Raji (cell line): ENCODE data around the gene CD46.

Experiments
- POLR2A ChIP-seq: IDR thresholded peaks from 2 replicates; pipeline ENCODE4 v1.6.1; 2011; ENCODE audit warnings: low read depth, low read length, control low read depth; ENCODE audit not compliant: insufficient read depth

CD46 gene

DNA sequence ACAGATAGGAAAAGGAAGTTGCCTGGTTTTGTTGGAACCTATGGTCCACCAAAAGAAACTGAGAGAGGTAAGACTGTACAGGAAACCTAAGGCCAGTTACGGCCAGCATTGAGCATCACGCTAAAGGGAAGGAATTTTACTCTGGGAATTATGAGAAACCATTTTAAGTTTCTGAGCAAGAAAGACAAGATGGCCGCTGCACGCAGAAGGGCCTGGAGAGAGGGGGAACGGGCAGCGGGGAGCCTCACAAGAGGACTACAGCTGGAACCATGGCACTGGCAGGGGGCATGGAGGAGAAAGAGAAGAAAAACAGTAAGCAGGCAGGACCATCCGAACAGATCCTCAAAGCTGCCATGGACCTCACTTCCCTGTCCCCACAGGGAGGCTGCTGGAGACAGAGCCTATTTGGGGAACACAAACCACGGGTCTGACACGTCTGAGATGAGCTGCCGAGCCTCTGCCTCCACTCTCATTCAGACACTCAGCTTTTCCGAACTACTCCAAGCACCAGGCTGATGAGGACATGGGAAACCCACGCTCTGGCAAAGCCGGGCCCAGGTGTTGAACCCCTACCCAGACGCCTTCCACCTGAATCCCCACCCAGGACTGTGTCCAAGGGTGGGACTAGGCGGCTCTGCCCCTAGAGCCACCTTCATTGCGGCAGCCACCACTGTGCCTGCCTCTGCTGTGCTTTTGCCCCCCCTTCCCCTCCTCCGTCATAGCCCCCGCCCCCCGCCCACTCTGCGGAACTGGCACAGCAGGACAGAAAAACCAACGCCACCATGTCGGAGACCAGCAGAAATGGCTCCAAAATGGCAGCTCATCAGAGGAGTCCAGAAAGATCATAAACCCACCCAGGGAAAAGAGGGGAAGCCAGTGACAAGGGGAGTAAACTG is 69.0 kb downstream of the CD46 start:
- no peak for TF ChIP-seq POLR2A

DNA sequence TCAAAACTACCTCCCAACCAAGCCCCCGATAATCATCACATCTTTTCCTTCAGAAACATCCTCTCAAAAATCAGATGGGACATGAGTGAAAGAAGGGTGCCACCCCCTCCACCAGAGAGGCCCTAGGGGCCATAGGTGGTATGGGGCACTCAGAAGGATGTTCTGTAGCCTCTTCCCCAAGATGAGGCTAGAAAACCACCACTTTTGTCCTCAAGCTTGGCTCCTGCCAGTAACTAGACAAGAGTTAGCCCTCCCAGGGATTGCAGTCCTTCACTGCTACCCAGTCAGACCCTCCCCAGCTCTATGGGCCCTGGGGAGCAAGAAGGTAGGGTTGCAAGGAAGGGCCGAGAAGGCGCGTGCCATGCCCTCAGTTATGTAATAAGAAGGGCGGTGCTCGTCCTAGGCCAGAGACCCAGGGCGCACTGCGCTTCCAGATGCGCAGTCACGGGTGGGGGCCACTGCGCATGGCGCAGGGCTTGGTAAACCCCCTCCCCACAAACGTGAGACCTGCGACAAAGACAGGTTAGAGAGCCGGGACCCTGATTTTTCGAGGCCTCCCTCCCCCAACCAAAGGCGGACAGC is 69.7 kb downstream of the CD46 start:
- no peak for TF ChIP-seq POLR2A

DNA sequence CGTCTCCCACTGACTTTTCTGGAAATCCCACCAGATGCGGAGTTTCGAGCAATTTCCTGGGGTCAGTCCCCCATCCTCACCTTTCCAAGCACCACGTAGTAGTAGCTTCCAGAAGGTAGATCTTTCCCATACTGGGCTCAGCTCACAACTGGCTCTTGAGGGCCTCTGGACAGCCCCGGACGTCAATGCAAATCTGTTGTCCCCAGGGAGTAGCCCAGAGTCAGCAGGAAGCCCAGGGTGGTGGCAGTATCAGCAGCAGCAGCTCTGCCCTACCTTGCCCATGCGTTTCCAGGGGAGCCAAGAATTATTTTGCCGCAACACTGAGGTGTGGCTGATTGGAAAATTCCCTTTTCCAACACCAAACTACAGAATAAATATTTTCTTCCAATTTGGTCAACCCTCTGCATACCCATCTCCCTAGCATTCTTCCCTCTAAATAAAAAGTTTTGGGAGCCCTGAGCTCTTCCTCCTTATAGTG is 70.3 kb downstream of the CD46 start:
- TF ChIP-seq POLR2A, result 0 out of 2 replicates have a peak, but pooled peaks have one; percentile 38

DNA sequence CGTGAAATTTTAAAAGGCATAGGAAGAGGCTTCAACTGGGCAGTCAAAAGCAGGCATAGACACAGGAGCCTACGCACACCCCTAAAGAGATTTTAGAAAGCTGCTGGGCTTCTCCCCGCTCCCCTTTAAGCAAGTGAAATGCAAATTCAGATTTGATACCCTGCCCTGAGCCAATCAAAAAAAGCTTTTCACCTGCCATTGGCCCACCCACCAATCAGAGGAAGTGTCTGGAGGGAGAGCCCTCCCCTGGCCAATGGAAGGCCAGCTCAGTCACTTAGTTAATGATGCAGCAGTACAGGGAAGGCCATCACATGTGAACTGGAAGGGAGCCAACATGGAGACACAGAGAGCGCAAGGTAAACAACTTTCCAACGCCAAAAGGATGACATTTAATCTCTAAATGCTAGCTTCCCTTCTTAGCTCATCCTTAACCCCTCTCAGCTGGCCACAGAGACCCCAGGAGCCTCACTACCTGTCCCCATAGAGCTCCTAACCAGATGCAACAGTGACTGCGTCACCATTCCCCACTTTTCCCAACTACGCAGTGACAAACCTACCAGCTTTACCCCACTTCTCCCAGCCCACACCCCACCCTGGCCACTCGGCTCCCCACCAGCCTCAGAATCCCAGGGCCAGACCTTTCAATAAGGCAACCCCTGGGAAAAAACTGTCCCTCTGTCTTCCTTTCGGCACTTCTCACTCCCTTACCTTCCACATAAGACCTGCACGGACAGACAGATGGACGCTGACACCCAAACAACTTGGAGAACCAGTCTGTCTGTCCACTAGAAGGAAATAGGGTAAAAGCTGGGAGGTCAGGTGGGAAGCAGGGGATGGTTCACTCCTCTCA is 71.0 kb downstream of the CD46 start:
- peak; percentile 89 for TF ChIP-seq POLR2A

DNA sequence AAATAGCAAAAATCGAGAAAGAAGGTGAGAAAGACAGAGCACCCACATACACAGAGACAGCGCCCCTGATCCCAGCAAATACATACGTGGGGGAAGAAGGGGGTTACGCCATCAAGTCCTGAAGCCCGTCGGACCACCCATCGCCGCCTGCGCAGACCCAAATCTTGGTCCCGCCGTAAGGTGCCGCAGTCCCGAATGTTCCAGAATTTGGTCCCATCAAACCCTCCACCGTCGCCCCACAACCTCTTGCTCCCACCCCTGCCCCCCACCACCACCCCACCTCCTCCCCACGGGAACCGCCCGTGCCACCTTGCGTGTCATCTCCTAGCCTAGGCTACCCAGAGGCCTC is 71.7 kb downstream of the CD46 start:
- TF ChIP-seq POLR2A, result no peak

DNA sequence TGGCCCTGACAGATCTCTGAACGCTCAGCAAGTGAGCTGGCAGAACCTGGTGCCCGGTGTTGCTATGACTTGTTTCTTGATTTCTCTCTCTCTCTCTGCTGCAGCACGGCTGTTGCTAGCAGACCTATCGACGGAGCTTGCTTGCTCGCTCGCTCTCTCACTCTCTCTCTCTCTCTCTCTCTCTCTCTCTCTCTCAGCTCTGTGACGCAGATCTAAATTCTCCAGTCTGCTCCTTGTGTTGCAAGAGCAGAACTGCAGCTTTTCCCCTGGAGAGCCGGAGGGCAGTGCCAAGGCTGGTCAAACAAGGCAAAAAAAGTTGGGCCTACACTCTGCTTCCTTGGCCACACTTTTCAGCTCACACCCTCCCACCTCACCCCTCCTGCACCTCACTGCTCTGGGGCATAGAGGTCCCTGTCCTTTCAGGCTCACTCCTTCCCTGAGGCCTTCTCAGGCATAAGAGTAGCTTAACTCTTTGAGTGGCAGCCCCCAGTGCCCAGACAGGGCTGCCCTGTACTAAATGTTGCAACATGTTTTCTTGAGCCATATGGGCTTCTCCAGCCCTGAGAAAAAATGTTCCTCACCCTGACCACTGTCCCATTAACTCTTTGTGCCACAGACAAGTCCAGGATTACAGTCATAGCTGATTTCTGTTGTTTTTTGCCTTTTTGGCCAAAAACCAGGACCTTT is 72.2 kb downstream of the CD46 start:
- TF ChIP-seq POLR2A, result peak; percentile 65

DNA sequence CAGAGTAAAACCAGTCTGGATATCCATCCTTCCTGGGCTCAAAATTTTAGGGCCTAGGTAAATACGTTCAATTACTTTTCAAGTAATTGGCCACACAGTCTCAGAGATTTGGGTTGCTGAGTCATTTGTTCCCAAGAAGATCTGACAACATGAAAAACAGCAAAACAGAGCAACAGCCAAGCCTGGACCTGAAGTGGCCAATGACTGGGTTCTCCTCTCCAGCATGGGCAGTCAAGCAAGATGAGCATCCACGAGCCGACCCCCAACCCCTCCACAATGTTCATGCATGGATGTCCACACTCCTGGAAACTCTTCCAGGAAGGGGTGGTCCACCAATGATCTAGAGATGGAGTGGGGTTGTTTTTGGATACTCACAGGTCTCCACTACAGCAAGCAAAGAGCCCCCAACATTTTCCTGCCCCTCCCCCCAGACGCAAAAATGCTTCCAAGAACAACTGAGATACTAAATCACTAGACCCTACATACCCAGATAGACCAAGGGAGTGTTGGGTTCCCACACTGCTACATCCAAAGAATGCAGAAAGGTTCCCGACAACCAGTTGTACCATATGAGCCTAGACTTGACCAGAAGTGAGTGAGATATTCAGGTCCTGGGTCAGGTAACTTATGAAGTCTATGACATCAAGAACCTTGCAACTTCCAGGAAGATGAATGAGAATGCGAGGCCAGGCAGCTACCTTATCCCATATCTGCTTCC is 73.0 kb downstream of the CD46 start:
- TF ChIP-seq POLR2A, result no peak

DNA sequence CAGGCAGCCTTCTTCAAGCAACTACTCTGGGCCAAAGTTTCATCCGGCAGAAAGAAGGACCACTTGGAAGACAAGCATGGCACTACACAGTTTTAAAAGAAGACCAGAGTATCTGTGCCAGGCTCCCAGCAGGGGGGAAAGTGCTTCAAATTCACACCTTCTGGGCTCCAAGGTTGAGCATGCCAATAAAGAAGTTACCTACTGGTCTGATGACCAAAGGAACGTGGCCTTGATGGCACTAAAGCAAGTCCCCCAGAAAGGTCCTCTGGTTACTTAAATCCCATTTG is 73.5 kb downstream of the CD46 start:
- no peak for TF ChIP-seq POLR2A

DNA sequence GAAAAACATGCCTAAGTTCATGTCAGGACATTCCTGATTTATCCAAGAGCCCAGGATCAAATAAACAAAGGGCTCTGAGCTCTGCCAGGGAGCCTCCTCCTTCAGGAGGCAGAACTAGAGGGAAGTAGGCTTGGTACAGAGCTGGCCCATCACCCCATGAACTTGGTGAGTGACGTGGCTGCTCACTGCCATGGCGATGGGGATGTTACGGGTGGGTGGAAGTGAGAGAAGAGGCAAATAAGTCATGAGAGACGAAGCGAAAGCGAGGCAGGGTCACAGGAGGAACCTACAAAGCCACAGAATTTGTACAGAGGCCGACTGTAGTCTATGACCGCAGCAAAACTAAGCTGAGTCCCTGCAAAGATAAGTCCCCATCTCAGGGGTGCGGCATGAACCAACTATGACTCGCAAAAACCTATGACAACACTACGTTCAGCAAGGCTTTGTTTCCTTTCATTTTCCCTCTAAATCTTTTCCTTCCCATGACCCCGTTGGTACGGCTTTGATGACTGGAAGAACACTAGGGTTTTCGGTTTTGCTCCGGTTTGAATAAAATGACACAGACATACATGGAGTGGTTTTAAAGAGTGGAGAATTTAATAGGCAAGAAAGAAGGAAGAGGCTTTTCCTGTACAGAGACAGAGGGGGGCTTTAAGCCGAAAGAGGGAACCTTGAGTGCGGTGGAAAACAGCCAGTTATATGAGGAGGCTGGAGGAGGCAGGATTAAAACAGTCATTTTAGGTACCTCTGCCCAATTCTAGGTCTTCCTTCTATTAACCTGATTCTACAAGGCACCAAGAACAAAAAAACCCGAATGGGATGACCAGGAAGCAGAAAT is 74.1 kb downstream of the CD46 start:
- TF ChIP-seq POLR2A, result 0 out of 2 replicates have a peak, but pooled peaks have one; percentile 54

DNA sequence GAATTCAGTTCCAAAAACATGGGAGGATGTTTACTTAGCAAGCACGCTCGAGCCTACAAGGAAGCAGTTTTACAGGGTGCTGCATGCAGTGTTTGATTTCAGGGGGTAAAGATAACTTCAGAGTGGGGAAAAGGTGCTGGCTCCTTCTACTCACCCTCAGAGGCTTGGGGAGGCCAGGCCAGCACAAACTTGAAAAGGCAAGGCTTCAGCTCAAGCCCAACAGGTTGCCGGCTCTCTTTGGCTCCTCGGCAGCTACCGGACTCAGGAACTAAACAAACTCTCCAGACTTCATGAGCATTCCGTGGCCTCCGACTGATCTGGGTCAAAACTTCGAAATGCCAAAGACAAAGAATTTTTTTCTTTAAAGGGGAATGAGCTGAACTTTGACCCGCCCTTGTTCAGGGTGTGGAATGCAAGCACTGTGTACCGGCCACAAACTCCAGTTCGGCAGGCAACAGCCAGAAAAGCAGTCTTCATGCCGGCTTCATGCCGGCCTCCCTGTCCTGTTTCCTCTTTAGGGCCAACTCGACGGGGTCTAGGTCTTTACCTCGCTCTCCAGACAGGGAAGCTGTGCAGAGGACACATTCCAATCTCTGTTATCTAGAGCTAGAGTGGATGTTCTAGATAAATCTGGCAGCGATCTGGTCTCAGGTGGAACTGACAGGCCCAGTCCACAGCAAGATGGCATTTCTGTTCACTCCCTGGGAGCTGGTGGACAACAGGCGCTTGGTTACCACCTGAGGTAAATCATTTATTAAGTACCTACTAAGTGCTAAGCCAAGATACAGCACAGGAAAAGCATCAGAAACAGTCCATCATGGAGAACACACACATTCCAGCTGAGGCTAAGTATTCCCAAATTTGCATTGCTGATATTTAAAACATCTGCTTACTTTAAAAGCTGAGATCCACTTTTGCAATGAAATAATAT is 75.0 kb downstream of the CD46 start:
- TF ChIP-seq POLR2A, result no peak

DNA sequence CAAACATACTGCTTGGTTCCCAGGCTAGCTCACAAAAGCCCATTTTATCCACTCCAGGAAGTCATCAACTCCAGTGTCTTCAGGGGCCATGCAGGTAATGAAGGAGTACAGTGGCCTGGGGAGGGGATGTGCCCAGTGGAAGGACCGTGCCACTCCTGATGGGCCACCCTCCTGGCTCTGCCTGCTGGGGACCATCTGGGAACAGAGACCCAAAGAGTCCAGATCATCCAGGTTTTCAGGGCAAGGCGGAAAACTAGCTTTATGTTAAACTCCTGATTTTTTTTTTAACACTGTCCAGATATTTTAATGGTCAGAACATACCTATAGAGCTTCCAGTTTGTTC is 75.6 kb downstream of the CD46 start:
- no peak for TF ChIP-seq POLR2A

DNA sequence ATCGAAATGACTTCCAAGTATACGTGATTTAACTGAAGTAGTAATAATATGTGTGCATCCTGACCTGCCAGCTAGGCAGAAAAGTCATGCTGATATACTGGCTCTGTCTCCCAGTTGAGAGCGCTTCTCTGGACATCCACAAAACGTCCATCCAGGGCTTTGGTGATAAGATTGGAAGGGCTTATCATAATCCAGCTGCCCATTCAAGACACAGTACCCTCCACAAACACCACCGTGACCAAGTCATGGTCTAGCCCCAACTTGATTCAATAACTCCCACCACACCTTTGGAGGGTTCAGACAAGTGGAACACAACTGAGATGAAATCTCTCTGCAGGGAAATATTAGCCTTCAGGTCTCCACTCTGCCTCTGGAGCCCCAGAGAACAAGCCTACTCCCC is 76.2 kb downstream of the CD46 start:
- no peak for TF ChIP-seq POLR2A
